ENCODE data around the gene TRNP1.

GRCh38 chr1:27042670-27043069 is 49.2 kb downstream of the TRNP1 start:
- TF ChIP-seq POLR2A (IDR thresholded peaks at IDR 0.05; ENCODE audit: extremely low read depth, insufficient read length) (no peak), CTCF (IDR thresholded peaks at IDR 0.05; ENCODE audit: low read depth, low read length) (no peak), MAX (IDR thresholded peaks at IDR 0.05; ENCODE audit: low read depth, low read length) (no peak)

All from NB4 (cell line).